OCI-LY1 (cell line): ENCODE data around the gene FH.

Experiments used
- H2AFZ ChIP-seq: fragments of 200-600 bp; sonication (generic), shearing (Covaris generic); 2 replicates; pipeline ENCODE4 v1.6.0; 2014; ENCODE audit warnings: antibody characterized with exemption, mild to moderate bottlenecking, low read length
- H3F3A ChIP-seq: fragments of 200-600 bp; sonication (generic), shearing (Covaris generic); 2 replicates; pipeline ENCODE4 v1.6.0; 2014; ENCODE audit warnings: mild to moderate bottlenecking, antibody characterized with exemption, low read length, moderate library complexity; ENCODE audit not compliant: insufficient read depth
- H3K27ac ChIP-seq: fragments of 200-600 bp; sonication (generic); 2 replicates; pipeline ENCODE4 v1.5.1; 2014; ENCODE audit warnings: low read length, mixed run types, mild to moderate bottlenecking, low read depth; ENCODE audit not compliant: poor library complexity, severe bottlenecking
- H3K27me3 ChIP-seq: fragments of 200-600 bp; sonication (generic); 2 replicates; pipeline ENCODE4 v1.6.0; 2014; ENCODE audit warnings: antibody characterized with exemption, mild to moderate bottlenecking, low read length, moderate library complexity; ENCODE audit not compliant: insufficient read depth
- H3K36me3 ChIP-seq: fragments of 200-600 bp; sonication (generic); 2 replicates; pipeline ENCODE4 v1.6.1; 2014; ENCODE audit warnings: mild to moderate bottlenecking, antibody characterized with exemption, low read length, moderate library complexity, mixed read lengths; ENCODE audit not compliant: insufficient read depth
- H3K4me1 ChIP-seq: fragments of 200-600 bp; sonication (generic); 2 replicates; pipeline ENCODE4 v1.5.1; 2014; ENCODE audit warnings: mild to moderate bottlenecking, low read length, moderate library complexity; ENCODE audit not compliant: insufficient read depth, severe bottlenecking
- H3K4me2 ChIP-seq: fragments of 200-600 bp; sonication (generic), shearing (Covaris generic); 2 replicates; pipeline ENCODE4 v1.6.1; 2014; ENCODE audit warnings: low read length
- H3K4me3 ChIP-seq: fragments of 200-600 bp; sonication (generic); 2 replicates; pipeline ENCODE4 v1.5.1; 2014; ENCODE audit warnings: low read length, low read depth, mild to moderate bottlenecking, mixed read lengths; ENCODE audit not compliant: poor library complexity, severe bottlenecking
- H3K79me2 ChIP-seq: fragments of 200-600 bp; shearing (Covaris generic); 2 replicates; pipeline ENCODE4 v1.6.1; 2016; ENCODE audit warnings: mixed run types, low read length, mixed read lengths; ENCODE audit not compliant: insufficient read depth
- H3K9ac ChIP-seq: fragments of 200-600 bp; sonication (generic), shearing (Covaris generic); 2 replicates; pipeline ENCODE4 v1.6.1; 2014; ENCODE audit warnings: mild to moderate bottlenecking, low read length, mixed read lengths
- H3K9me2 ChIP-seq: fragments of 200-600 bp; sonication (generic), shearing (Covaris generic); 2 replicates; pipeline ENCODE4 v1.6.1; 2014; ENCODE audit warnings: low read depth, mild to moderate bottlenecking, low read length, mixed read lengths
- H3K9me3 ChIP-seq: fragments of 200-600 bp; shearing (Covaris generic); 2 replicates; pipeline ENCODE4 v1.6.1; 2014; ENCODE audit warnings: low read length, mixed read lengths
- H4K20me1 ChIP-seq: fragments of 200-600 bp; sonication (generic), shearing (Covaris generic); 2 replicates; pipeline ENCODE4 v1.6.0; 2016; ENCODE audit warnings: mild to moderate bottlenecking, low read length; ENCODE audit not compliant: insufficient read depth
- CTCF ChIP-seq: fragments of 200-600 bp; sonication (generic), shearing (Covaris generic); IDR thresholded peaks from 2 replicates; pipeline ENCODE4 v1.5.1; 2017; ENCODE audit warnings: mild to moderate bottlenecking, antibody characterized with exemption, low read length, moderate library complexity, mixed read lengths
- EZH2 ChIP-seq: fragments of 200-600 bp; sonication (generic), shearing (Covaris generic); IDR thresholded peaks from 2 replicates; pipeline ENCODE4 v1.8.0; 2017; ENCODE audit warnings: borderline replicate concordance, mixed run types, mild to moderate bottlenecking, antibody characterized with exemption, low read length, moderate library complexity, mixed read lengths

FH gene

GRCh38 chr1:241460098-241460873 lies 59.3 kb downstream of the FH start:
- Histone ChIP-seq H3K4me2 (no peak overlapping the region), H3F3A (no peaks in the 10 kb centered on the region), H3K27me3 (no peaks in the 10 kb centered on the region), H3K36me3 (no peaks in the 10 kb centered on the region), H2AFZ (no peak overlapping the region), H4K20me1 (no peaks in the 10 kb centered on the region), H3K4me3 (no peak overlapping the region), H3K4me1 (no peaks in the 10 kb centered on the region), H3K9ac (no peak overlapping the region), H3K9me3 (no peaks in the 10 kb centered on the region), H3K9me2 (no peaks in the 10 kb centered on the region), H3K27ac (no peak overlapping the region), H3K79me2 (no peaks in the 10 kb centered on the region)
- TF ChIP-seq CTCF (no peak), EZH2 (no peak)

GRCh38 chr1:241459186-241459802 lies 60.3 kb downstream of the FH start:
- Histone ChIP-seq H3K4me1 (no peaks in the 10 kb centered on the region), H3F3A (no peaks in the 10 kb centered on the region), H3K27me3 (no peaks in the 10 kb centered on the region), H4K20me1 (no peaks in the 10 kb centered on the region), H3K9me3 (no peaks in the 10 kb centered on the region), H3K9ac (no peak overlapping the region), H3K9me2 (no peaks in the 10 kb centered on the region), H3K36me3 (no peaks in the 10 kb centered on the region), H2AFZ (no peak overlapping the region), H3K27ac (no peak overlapping the region), H3K79me2 (no peaks in the 10 kb centered on the region), H3K4me2 (no peak overlapping the region), H3K4me3 (no peak overlapping the region)
- TF ChIP-seq CTCF (no peak), EZH2 (no peak)

- no peaks in the 10 kb centered on the region for H3K4me1 ChIP-seq
- no peak overlapping the region for H3K4me2 ChIP-seq
- H3K9me3 ChIP-seq = no peaks in the 10 kb centered on the region
- no peak overlapping the region for H3K27ac ChIP-seq
- no peaks in the 10 kb centered on the region for H3K9me2 ChIP-seq
- no peak for TF ChIP-seq EZH2
- no peak overlapping the region for H2AFZ ChIP-seq
- H3K4me3 ChIP-seq = no peak overlapping the region
- no peaks in the 10 kb centered on the region for H4K20me1 ChIP-seq
- H3K9ac ChIP-seq = no peak overlapping the region
- no peaks in the 10 kb centered on the region for H3F3A ChIP-seq
- H3K27me3 ChIP-seq = no peaks in the 10 kb centered on the region
- H3K36me3 ChIP-seq = no peaks in the 10 kb centered on the region
- no peaks in the 10 kb centered on the region for H3K79me2 ChIP-seq
Observed at GRCh38 chr1:241457421-241457820, 62.1 kb downstream of the FH start.
